HG02763 (cell line): Measurements from ENCODE around the gene FAM53B.

Experiments used
- ATAC-seq: cut with Tn5 transposase; IDR thresholded peaks from one replicate; pipeline ENCODE4 v1.9.1; 2021; ENCODE audit warnings: mild to moderate bottlenecking, moderate library complexity; ENCODE audit not compliant: unreplicated experiment

FAM53B gene

GRCh38 chr10:124743191-124744101 is 732 bp downstream of the FAM53B start:
- ATAC-seq, result peak; percentile 36

GRCh38 chr10:124742413-124743190 is 1.6 kb downstream of the FAM53B start:
- no peak for ATAC-seq

- ATAC-seq, result no peak
Measured at GRCh38 chr10:124741922-124742412, 2.2 kb downstream of the FAM53B start.

GRCh38 chr10:124741281-124741921 is 2.8 kb downstream of the FAM53B start:
- ATAC-seq, result peak; percentile 40

GRCh38 chr10:124740369-124741280 is 3.6 kb downstream of the FAM53B start:
- peak; percentile 9 for ATAC-seq

GRCh38 chr10:124739986-124740368 is 4.2 kb downstream of the FAM53B start:
- ATAC-seq, result no peak

- ATAC-seq, result no peak
Measured at GRCh38 chr10:124739119-124739921, 4.9 kb downstream of the FAM53B start.

- ATAC-seq, result no peak
Measured at GRCh38 chr10:124738441-124738840, 5.7 kb downstream of the FAM53B start.

GRCh38 chr10:124737708-124738107 is 6.5 kb downstream of the FAM53B start:
- no peak for ATAC-seq

- no peak for ATAC-seq
Measured at GRCh38 chr10:124737221-124737620, 7.0 kb downstream of the FAM53B start.

GRCh38 chr10:124736491-124737136 is 7.6 kb downstream of the FAM53B start:
- no peak for ATAC-seq

- no peak for ATAC-seq
Measured at GRCh38 chr10:124735491-124736286, 8.5 kb downstream of the FAM53B start.

GRCh38 chr10:124734311-124735166 is 9.6 kb downstream of the FAM53B start:
- ATAC-seq, result no peak

- ATAC-seq, result no peak
Measured at GRCh38 chr10:124733571-124734245, 10.5 kb downstream of the FAM53B start.

GRCh38 chr10:124732931-124733570 is 11.1 kb downstream of the FAM53B start:
- ATAC-seq, result peak; percentile 53

- ATAC-seq, result no peak
Measured at GRCh38 chr10:124731551-124731950, 12.6 kb downstream of the FAM53B start.
